ENCODE results near the gene PTPRO.
"Not testable (repeated sequence)": the region's sequence is repeated elsewhere in the genome, so short reads cannot be mapped to it uniquely, and the experiment has no call there.

The PTPRO gene

GRCh38 chr12:15613981-15614380 is 291.7 kb downstream of the PTPRO start:
- DNase-seq = no peak

- not testable (repeated sequence) for DNase-seq
Observed at GRCh38 chr12:15616495-15616894, 294.2 kb downstream of the PTPRO start.

- DNase-seq = no peak
Observed at GRCh38 chr12:15620741-15621539, 298.6 kb downstream of the PTPRO start.

- DNase-seq = no peak
Observed at GRCh38 chr12:15625075-15625474, 302.8 kb downstream of the PTPRO start.

GRCh38 chr12:15627995-15628945 is 306.0 kb downstream of the PTPRO start:
- DNase-seq = no peak

- no peak for DNase-seq
Observed at GRCh38 chr12:15629108-15629507, 306.8 kb downstream of the PTPRO start.

- DNase-seq = no peak
Observed at GRCh38 chr12:15629761-15630160, 307.5 kb downstream of the PTPRO start.

GRCh38 chr12:15631007-15631715 is 308.9 kb downstream of the PTPRO start:
- no peak for DNase-seq

- no peak for DNase-seq
Observed at GRCh38 chr12:15632708-15633107, 310.4 kb downstream of the PTPRO start.

GRCh38 chr12:15633201-15633600 is 310.9 kb downstream of the PTPRO start:
- no peak for DNase-seq

- no peak for DNase-seq
Observed at GRCh38 chr12:15634010-15634683, 311.8 kb downstream of the PTPRO start.

- DNase-seq = no peak
Observed at GRCh38 chr12:15636060-15636890, 314.0 kb downstream of the PTPRO start.

- DNase-seq = no peak
Observed at GRCh38 chr12:15638231-15638630, 315.9 kb downstream of the PTPRO start.

GRCh38 chr12:15644700-15645099 is 322.4 kb downstream of the PTPRO start:
- no peak for DNase-seq

GRCh38 chr12:15646581-15646980 is 324.3 kb downstream of the PTPRO start:
- DNase-seq = no peak

Measured in cortex of kidney (tissue), 1 donor.